Loucy (cell line): ENCODE data around the gene UBAC2.

Experiments
- H2AFZ ChIP-seq: fragments of 200-600 bp; sonication (generic); 2 replicates; pipeline ENCODE4 v1.6.0; 2016; ENCODE audit warnings: antibody characterized with exemption, mild to moderate bottlenecking, low read length, moderate library complexity
- H3F3A ChIP-seq: fragments of 200-600 bp; 2 replicates; pipeline ENCODE4 v1.6.0; 2016; ENCODE audit warnings: antibody characterized with exemption, low read depth, mild to moderate bottlenecking
- H3K27me3 ChIP-seq: fragments of 200-600 bp; sonication (generic); 2 replicates; pipeline ENCODE4 v1.6.1; 2014; ENCODE audit warnings: low read length, mild to moderate bottlenecking; ENCODE audit not compliant: insufficient read depth, poor library complexity, severe bottlenecking
- H3K36me3 ChIP-seq: fragments of 200-600 bp; sonication (generic); 2 replicates; pipeline ENCODE4 v1.6.1; 2016; ENCODE audit warnings: low read length; ENCODE audit not compliant: insufficient read depth
- H3K4me1 ChIP-seq: fragments of 200-600 bp; sonication (generic); 2 replicates; pipeline ENCODE4 v1.5.1; 2014; ENCODE audit warnings: low read length, mild to moderate bottlenecking; ENCODE audit not compliant: insufficient read depth, poor library complexity, severe bottlenecking
- H3K4me2 ChIP-seq: fragments of 200-600 bp; sonication (generic); 2 replicates; pipeline ENCODE4 v1.6.0; 2014; ENCODE audit warnings: antibody characterized with exemption, low read length, low read depth, mild to moderate bottlenecking; ENCODE audit not compliant: poor library complexity, severe bottlenecking
- H3K4me3 ChIP-seq: fragments of 200-600 bp; sonication (generic); 2 replicates; pipeline ENCODE4 v1.5.1; 2014; ENCODE audit warnings: low read length, mild to moderate bottlenecking, mixed read lengths; ENCODE audit not compliant: poor library complexity, severe bottlenecking
- H3K79me2 ChIP-seq: fragments of 200-600 bp; sonication (generic); 2 replicates; pipeline ENCODE4 v1.6.1; 2014; ENCODE audit warnings: low read length; ENCODE audit not compliant: insufficient read depth
- H3K9ac ChIP-seq: fragments of 200-600 bp; sonication (generic); 2 replicates; pipeline ENCODE4 v1.6.0; 2014; ENCODE audit warnings: mild to moderate bottlenecking, low read depth, low read length, moderate library complexity; ENCODE audit not compliant: poor library complexity, severe bottlenecking
- H3K9me2 ChIP-seq: fragments of 200-600 bp; sonication (generic); replicated peaks from 2 replicates; pipeline ENCODE4 v1.6.1; 2016; ENCODE audit warnings: low read depth, low read length, mixed read lengths
- H3K9me3 ChIP-seq: fragments of 200-600 bp; sonication (generic); 2 replicates; pipeline ENCODE4 v1.6.1; 2014; ENCODE audit warnings: mild to moderate bottlenecking, antibody characterized with exemption, low read length, low read depth; ENCODE audit not compliant: insufficient read depth
- H4K20me1 ChIP-seq: fragments of 200-600 bp; sonication (generic); 2 replicates; pipeline ENCODE4 v1.6.0; 2014; ENCODE audit warnings: antibody characterized with exemption, low read length, mild to moderate bottlenecking; ENCODE audit not compliant: insufficient read depth, poor library complexity, severe bottlenecking
- CTCF ChIP-seq: fragments of 200-600 bp; sonication (generic); conservative IDR thresholded peaks from 2 replicates; pipeline ENCODE4 v1.5.1; 2014; ENCODE audit warnings: mild to moderate bottlenecking, antibody characterized with exemption, low read length
- EZH2phosphoT487 ChIP-seq: fragments of 200-600 bp; IDR thresholded peaks from 2 replicates; pipeline ENCODE4 v1.6.1; 2018; ENCODE audit warnings: antibody characterized with exemption, mild to moderate bottlenecking, moderate library complexity, borderline replicate concordance

UBAC2 gene

GRCh38 chr13:99313501-99313900, 112.8 kb downstream of the UBAC2 start:
- peaks cover 54% of the 10 kb centered on the region for H3K36me3 ChIP-seq
- no peak overlapping the region for H3K9ac ChIP-seq
- H3K9me3 ChIP-seq, result no peaks in the 10 kb centered on the region
- peaks cover 4% of the 10 kb centered on the region for H4K20me1 ChIP-seq
- H3K9me2 ChIP-seq, result no peaks in the 10 kb centered on the region
- peaks cover 34% of the 10 kb centered on the region; the same call in 1 of the 2 replicates for H3K79me2 ChIP-seq
- no peaks in the 10 kb centered on the region for H3K4me1 ChIP-seq
- H3F3A ChIP-seq, result no peaks in the 10 kb centered on the region
- no peak overlapping the region for H3K4me2 ChIP-seq
- no peak overlapping the region for H2AFZ ChIP-seq
- H3K27me3 ChIP-seq, result no peaks in the 10 kb centered on the region
- TF ChIP-seq CTCF (no peak), EZH2phosphoT487 (no peak)
- H3K4me3 ChIP-seq, result no peak overlapping the region

GRCh38 chr13:99313941-99314340, 113.3 kb downstream of the UBAC2 start:
- peaks cover 4% of the 10 kb centered on the region for H4K20me1 ChIP-seq
- H3K4me2 ChIP-seq, result no peak overlapping the region
- H2AFZ ChIP-seq, result no peak overlapping the region
- H3K36me3 ChIP-seq, result peaks cover 54% of the 10 kb centered on the region; the same call in 1 of the 2 replicates
- H3K4me1 ChIP-seq, result no peaks in the 10 kb centered on the region
- no peaks in the 10 kb centered on the region for H3K9me3 ChIP-seq
- H3K9me2 ChIP-seq, result no peaks in the 10 kb centered on the region
- TF ChIP-seq CTCF, result no peak
- no peak overlapping the region for H3K4me3 ChIP-seq
- H3F3A ChIP-seq, result no peaks in the 10 kb centered on the region
- peaks cover 32% of the 10 kb centered on the region; the same call in 1 of the 2 replicates for H3K79me2 ChIP-seq
- no peaks in the 10 kb centered on the region for H3K27me3 ChIP-seq
- H3K9ac ChIP-seq, result no peak overlapping the region

- no peak overlapping the region for H3K4me2 ChIP-seq
- TF ChIP-seq CTCF (no peak), EZH2phosphoT487 (no peak)
- H3K4me3 ChIP-seq, result no peak overlapping the region
- no peak overlapping the region for H2AFZ ChIP-seq
- no peak overlapping the region for H3K9ac ChIP-seq
- H3K36me3 ChIP-seq, result peaks cover 56% of the 10 kb centered on the region; the same call in 1 of the 2 replicates
- no peaks in the 10 kb centered on the region for H3K27me3 ChIP-seq
- no peaks in the 10 kb centered on the region for H3K9me3 ChIP-seq
- H4K20me1 ChIP-seq, result peaks cover 4% of the 10 kb centered on the region
- no peaks in the 10 kb centered on the region for H3K9me2 ChIP-seq
- H3F3A ChIP-seq, result no peaks in the 10 kb centered on the region
- peaks cover 31% of the 10 kb centered on the region; the same call in 1 of the 2 replicates for H3K79me2 ChIP-seq
- H3K4me1 ChIP-seq, result no peaks in the 10 kb centered on the region
Measured at GRCh38 chr13:99314640-99315176, 114.1 kb downstream of the UBAC2 start.
